ENCODE results near the gene DOHH.
"Not testable (repeated sequence)": the region's sequence is repeated elsewhere in the genome, so short reads cannot be mapped to it uniquely, and the experiment has no call there.

DOHH gene

GRCh38 chr19:3459089-3459881 lies 41.2 kb downstream of the DOHH start:
- no peak for DNase-seq (ENCODE audit: low read depth in 2 of 2)

GRCh38 chr19:3458229-3459088 lies 42.0 kb downstream of the DOHH start:
- DNase-seq (ENCODE audit: low read depth in 2 of 2), result no peak

- no peak for DNase-seq (ENCODE audit: low read depth in 2 of 2)
Measured at GRCh38 chr19:3457528-3458228, 42.8 kb downstream of the DOHH start.

GRCh38 chr19:3456925-3457527 lies 43.4 kb downstream of the DOHH start:
- no peak for DNase-seq (ENCODE audit: low read depth in 2 of 2)

GRCh38 chr19:3455960-3456601 lies 44.4 kb downstream of the DOHH start:
- no peak for DNase-seq (ENCODE audit: low read depth in 2 of 2)

GRCh38 chr19:3455393-3455955 lies 45.0 kb downstream of the DOHH start:
- no peak for DNase-seq (ENCODE audit: low read depth in 2 of 2)

GRCh38 chr19:3454656-3455392 lies 45.6 kb downstream of the DOHH start:
- no peak for DNase-seq (ENCODE audit: low read depth in 2 of 2)

GRCh38 chr19:3453840-3454239 lies 46.6 kb downstream of the DOHH start:
- no peak for DNase-seq (ENCODE audit: low read depth in 2 of 2)

GRCh38 chr19:3452942-3453214 lies 47.6 kb downstream of the DOHH start:
- not testable (repeated sequence) for DNase-seq (ENCODE audit: low read depth in 2 of 2)

- DNase-seq (ENCODE audit: low read depth in 2 of 2), result no peak
Measured at GRCh38 chr19:3452171-3452941, 48.1 kb downstream of the DOHH start.

GRCh38 chr19:3451451-3451866 lies 49.0 kb downstream of the DOHH start:
- DNase-seq (ENCODE audit: low read depth in 2 of 2), result no peak

GRCh38 chr19:3450796-3451411 lies 49.6 kb downstream of the DOHH start:
- no peak for DNase-seq (ENCODE audit: low read depth in 2 of 2)

- no peak for DNase-seq (ENCODE audit: low read depth in 2 of 2)
Measured at GRCh38 chr19:3448616-3449334, 51.7 kb downstream of the DOHH start.

GRCh38 chr19:3446657-3447056 lies 53.8 kb downstream of the DOHH start:
- not testable (repeated sequence) for DNase-seq (ENCODE audit: low read depth in 2 of 2)

- no peak for DNase-seq (ENCODE audit: low read depth in 2 of 2)
Measured at GRCh38 chr19:3444695-3445234, 55.7 kb downstream of the DOHH start.

GRCh38 chr19:3443840-3444694 lies 56.4 kb downstream of the DOHH start:
- DNase-seq (ENCODE audit: low read depth in 2 of 2), result no peak

- no peak for DNase-seq (ENCODE audit: low read depth in 2 of 2)
Measured at GRCh38 chr19:3442487-3443071, 57.9 kb downstream of the DOHH start.
